Measurements from ENCODE around the gene FSTL5. TPM values are rescaled to one million over a fixed set of nuclear protein-coding genes. Genes with fewer than 3 reads are reported as not detected.
"Not testable (repeated sequence)": the region's sequence is repeated elsewhere in the genome, so short reads cannot be mapped to it uniquely, and the experiment has no call there.

FSTL5 gene
- total RNA-seq, 2 donors from 2014 or later: 0.24 to 1.1 TPM

- Mint-ChIP-seq H3K4me3 (no peak overlapping the region), H3K27me3 (ENCODE audit: insufficient read depth) (no peaks in the 10 kb centered on the region), H3K9me3 (no peaks in the 10 kb centered on the region), H3K4me1 (peaks cover 10% of the 10 kb centered on the region), H3K36me3 (ENCODE audit: low read depth) (no peaks in the 10 kb centered on the region), H3K27ac (no peak overlapping the region)
- no peaks in the 10 kb centered on the region for H3K36me3 ChIP-seq (ENCODE audit: control insufficient read depth, insufficient read depth, low read length)
- H3K27ac ChIP-seq (ENCODE audit: low read depth, low read length): no peak overlapping the region
- TF ChIP-seq CTCF (conservative IDR thresholded peaks at IDR 0.05): no peak
- DNase-seq: no peak
- H3K9ac ChIP-seq (ENCODE audit: extremely low read depth, low read length, poor library complexity, severe bottlenecking): no peak overlapping the region
- no peaks in the 10 kb centered on the region for H3K4me1 ChIP-seq (ENCODE audit: control insufficient read depth, insufficient read depth, low read length)
- no peaks in the 10 kb centered on the region for H3K9me3 ChIP-seq (ENCODE audit: control insufficient read depth, low read length)
- H3K27me3 ChIP-seq (ENCODE audit: control insufficient read depth, insufficient read depth, low read length, poor library complexity, severe bottlenecking): no peaks in the 10 kb centered on the region
- no peak overlapping the region for H3K4me3 ChIP-seq (ENCODE audit: low read length)
- WGBS, 2 experiments (ENCODE audit: insufficient coverage in 1 of 2, insufficient read length in 1 of 2): 97% methylated on average over 5 of the region's 5 CpGs
These were observed 396.7 kb downstream of the FSTL5 start for GRCh38 chr4:161767116-161767515.

- no peaks in the 10 kb centered on the region for H3K9me3 Mint-ChIP-seq
- H3K27me3 Mint-ChIP-seq (ENCODE audit: insufficient read depth): no peaks in the 10 kb centered on the region
- H3K4me3 ChIP-seq (ENCODE audit: low read length): no peak overlapping the region
- no peaks in the 10 kb centered on the region for H3K4me1 ChIP-seq (ENCODE audit: control insufficient read depth, insufficient read depth, low read length)
- no peaks in the 10 kb centered on the region for H3K9me3 ChIP-seq (ENCODE audit: control insufficient read depth, low read length)
- no peak overlapping the region for H3K27ac ChIP-seq (ENCODE audit: low read depth, low read length)
- no peak for DNase-seq
- no peaks in the 10 kb centered on the region for H3K27me3 ChIP-seq (ENCODE audit: control insufficient read depth, insufficient read depth, low read length, poor library complexity, severe bottlenecking)
- no peaks in the 10 kb centered on the region for H3K36me3 Mint-ChIP-seq (ENCODE audit: low read depth)
- H3K36me3 ChIP-seq (ENCODE audit: control insufficient read depth, insufficient read depth, low read length): no peaks in the 10 kb centered on the region
- 92 to 100% methylated on average over 1 of the region's 1 CpG for WGBS, 2 experiments (ENCODE audit: insufficient coverage in 1 of 2, insufficient read length in 1 of 2)
- no peak for TF ChIP-seq CTCF (conservative IDR thresholded peaks at IDR 0.05)
- H3K27ac Mint-ChIP-seq: no peak overlapping the region
- H3K9ac ChIP-seq (ENCODE audit: extremely low read depth, low read length, poor library complexity, severe bottlenecking): no peak overlapping the region
- H3K4me3 Mint-ChIP-seq: no peak overlapping the region
- H3K4me1 Mint-ChIP-seq: peaks cover 10% of the 10 kb centered on the region
These were observed 401.0 kb downstream of the FSTL5 start for GRCh38 chr4:161762796-161763195.

- Histone ChIP-seq H3K27ac (ENCODE audit: low read depth, low read length) (no peak overlapping the region), H3K9me3 (ENCODE audit: control insufficient read depth, low read length) (no peaks in the 10 kb centered on the region), H3K27me3 (ENCODE audit: control insufficient read depth, insufficient read depth, low read length, poor library complexity, severe bottlenecking) (no peaks in the 10 kb centered on the region), H3K9ac (ENCODE audit: extremely low read depth, low read length, poor library complexity, severe bottlenecking) (no peak overlapping the region), H3K4me3 (ENCODE audit: low read length) (no peak overlapping the region), H3K36me3 (ENCODE audit: control insufficient read depth, insufficient read depth, low read length) (no peaks in the 10 kb centered on the region), H3K4me1 (ENCODE audit: control insufficient read depth, insufficient read depth, low read length) (no peaks in the 10 kb centered on the region)
- Mint-ChIP-seq H3K27me3 (ENCODE audit: insufficient read depth) (no peaks in the 10 kb centered on the region), H3K4me3 (no peak overlapping the region), H3K9me3 (no peaks in the 10 kb centered on the region), H3K4me1 (peaks cover 2% of the 10 kb centered on the region), H3K27ac (no peak overlapping the region), H3K36me3 (ENCODE audit: low read depth) (no peaks in the 10 kb centered on the region)
- no peak for TF ChIP-seq CTCF (conservative IDR thresholded peaks at IDR 0.05)
- WGBS, 2 experiments (ENCODE audit: insufficient coverage in 1 of 2, insufficient read length in 1 of 2): 91 to 92% methylated on average over 3 of the region's 3 CpGs
- DNase-seq: no peak
These were observed 403.8 kb downstream of the FSTL5 start for GRCh38 chr4:161760008-161760407.

- not testable (repeated sequence) for H3K36me3 ChIP-seq (ENCODE audit: control insufficient read depth, insufficient read depth, low read length); H3K4me1 ChIP-seq (ENCODE audit: control insufficient read depth, insufficient read depth, low read length); H3K4me1 Mint-ChIP-seq; H3K27ac Mint-ChIP-seq; H3K9ac ChIP-seq (ENCODE audit: extremely low read depth, low read length, poor library complexity, severe bottlenecking); H3K27me3 Mint-ChIP-seq (ENCODE audit: insufficient read depth); H3K36me3 Mint-ChIP-seq (ENCODE audit: low read depth); DNase-seq; H3K4me3 Mint-ChIP-seq; H3K27ac ChIP-seq (ENCODE audit: low read depth, low read length); H3K4me3 ChIP-seq (ENCODE audit: low read length); H3K27me3 ChIP-seq (ENCODE audit: control insufficient read depth, insufficient read depth, low read length, poor library complexity, severe bottlenecking); H3K9me3 ChIP-seq (ENCODE audit: control insufficient read depth, low read length); H3K9me3 Mint-ChIP-seq
- WGBS, 2 experiments (ENCODE audit: insufficient coverage in 1 of 2, insufficient read length in 1 of 2): 98 to 100% methylated on average over 1 to 9 of the region's 9 CpGs
These were observed 405.4 kb downstream of the FSTL5 start for GRCh38 chr4:161758412-161758811.

All from endodermal cell (in vitro differentiated cells).